CD4-positive, alpha-beta T cell treated with Interferon alpha-2 for 1 hour (primary cell): ENCODE results near the gene VAV2.

Source experiments
- DNase-seq, 2 donors: peaks; one replicate each; pipeline ENCODE4 v3.0.0-alpha.2; 2020 to 2022

VAV2 gene

DNA sequence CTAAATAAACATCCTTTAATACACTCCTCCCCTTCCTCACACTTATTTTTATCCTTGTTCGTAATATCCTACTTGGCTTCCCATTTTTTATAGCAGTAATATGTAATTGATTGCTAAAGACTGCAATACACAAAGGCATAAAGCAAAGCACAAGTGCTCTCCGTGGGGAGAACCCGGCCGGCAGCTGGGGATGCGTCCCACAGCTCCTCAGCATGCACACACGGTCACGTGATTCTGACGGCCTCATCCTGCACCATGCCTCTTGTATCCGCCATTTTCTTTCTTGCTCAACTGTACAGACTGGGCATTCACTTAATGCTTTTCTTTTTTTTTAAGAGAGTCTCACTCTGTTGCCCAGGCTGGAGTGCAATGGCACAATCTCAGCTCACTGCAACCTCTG lies 36.0 kb upstream of the VAV2 start:
- no peak for DNase-seq

DNA sequence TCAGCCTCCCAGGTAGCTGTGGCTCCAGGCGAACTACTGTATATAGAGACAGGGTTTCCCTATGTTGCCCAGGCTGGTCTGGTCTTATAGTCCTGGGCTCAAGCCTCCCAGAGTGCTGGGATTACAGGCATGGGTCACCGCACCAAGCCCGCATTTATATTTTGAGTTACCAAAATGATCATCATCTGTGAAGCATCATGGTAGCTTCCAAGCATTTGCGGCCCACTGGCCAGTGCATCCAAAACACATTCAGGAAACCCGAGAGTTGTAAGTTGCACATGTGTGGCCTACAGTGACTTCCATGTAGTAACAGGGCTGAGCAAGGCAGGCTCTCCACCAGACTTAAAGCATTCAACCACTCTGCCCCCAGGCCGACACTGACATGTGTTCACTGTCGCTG lies 35.4 kb upstream of the VAV2 start:
- DNase-seq = no peak

DNA sequence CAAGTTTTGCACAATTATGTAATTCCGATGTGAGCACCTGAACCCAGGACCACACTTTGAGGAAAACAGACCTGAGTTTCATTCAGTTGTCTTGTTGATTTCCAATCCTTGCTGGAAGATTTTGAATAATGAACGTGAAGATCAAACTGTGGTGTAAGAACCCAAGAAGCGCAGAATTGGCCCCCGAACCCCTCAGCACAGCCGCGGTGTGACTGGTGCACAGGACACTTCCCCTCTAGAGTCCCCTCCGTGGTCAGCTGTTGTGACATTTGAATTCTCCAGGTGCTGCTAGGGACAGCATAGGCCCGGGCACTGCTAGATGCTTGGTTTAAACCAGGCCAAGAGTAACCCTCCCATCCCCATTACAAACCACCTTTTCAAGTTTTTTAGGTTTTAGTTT lies 34.9 kb upstream of the VAV2 start:
- DNase-seq = no peak

DNA sequence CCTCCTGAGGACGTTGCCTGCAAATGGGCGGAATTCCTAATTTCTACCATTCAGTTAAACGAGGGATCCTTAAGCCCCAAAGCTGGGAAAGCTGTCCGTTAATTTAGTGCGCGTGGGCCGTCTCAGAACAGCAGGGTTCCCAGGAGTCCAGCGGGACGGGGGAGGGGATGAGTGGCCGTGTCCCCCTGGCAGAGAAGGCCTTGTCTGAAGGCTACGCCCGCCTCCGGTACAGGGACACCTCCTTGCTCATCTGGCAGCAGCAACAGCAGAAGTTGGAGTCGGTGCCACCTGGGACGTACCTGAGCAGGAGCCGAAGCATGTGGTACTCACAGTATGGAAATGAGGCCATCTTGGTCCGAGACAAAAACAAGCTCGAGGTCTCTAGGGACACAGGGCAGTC lies 34.5 kb upstream of the VAV2 start:
- no peak for DNase-seq

DNA sequence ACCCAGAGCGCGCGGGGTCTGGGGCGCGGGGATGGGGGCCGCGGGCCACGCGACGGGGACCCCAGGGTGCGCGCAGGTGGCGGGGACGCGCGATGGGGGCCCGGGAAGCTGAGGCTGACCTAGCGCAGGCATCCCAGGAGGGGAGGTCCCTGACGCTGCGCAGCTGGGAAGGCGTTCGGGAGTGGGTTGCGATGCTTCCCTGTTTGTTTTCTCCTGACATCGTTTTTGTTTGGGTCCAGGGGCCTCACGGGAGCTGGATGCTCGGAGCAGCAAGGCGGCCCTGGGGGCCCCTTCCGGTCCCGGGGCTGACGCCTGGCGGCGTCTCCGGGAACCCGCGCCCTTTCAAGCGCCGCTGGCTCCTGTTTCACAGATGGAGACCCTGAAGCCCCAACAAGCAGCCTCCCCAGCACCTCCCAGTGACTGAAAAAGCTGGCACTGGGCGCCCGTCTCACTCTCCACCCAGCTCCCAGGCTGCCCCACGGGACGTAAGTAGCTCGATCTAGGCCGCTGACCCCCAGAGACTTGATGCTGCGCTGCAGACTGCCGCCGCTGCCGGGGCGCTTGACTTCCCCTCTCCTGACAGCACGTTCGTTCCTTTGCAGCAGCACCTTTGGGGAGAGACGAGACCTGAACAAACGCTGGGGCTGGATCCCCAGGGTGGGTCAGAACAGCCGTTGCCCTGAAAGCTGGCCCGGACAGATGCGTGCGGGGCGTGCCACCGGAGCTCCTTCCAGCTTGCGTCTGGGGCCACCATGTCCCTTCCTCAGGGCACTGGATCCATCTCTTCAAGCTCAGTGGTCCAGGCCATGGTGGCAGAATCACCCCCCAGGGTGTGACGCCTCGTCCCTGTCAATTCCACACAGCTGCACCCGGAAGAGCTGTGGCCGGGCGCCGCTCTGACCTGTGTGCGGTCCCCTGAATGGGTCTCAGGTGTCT lies 33.8 kb upstream of the VAV2 start:
- peak; percentile 28 to 46 for DNase-seq

DNA sequence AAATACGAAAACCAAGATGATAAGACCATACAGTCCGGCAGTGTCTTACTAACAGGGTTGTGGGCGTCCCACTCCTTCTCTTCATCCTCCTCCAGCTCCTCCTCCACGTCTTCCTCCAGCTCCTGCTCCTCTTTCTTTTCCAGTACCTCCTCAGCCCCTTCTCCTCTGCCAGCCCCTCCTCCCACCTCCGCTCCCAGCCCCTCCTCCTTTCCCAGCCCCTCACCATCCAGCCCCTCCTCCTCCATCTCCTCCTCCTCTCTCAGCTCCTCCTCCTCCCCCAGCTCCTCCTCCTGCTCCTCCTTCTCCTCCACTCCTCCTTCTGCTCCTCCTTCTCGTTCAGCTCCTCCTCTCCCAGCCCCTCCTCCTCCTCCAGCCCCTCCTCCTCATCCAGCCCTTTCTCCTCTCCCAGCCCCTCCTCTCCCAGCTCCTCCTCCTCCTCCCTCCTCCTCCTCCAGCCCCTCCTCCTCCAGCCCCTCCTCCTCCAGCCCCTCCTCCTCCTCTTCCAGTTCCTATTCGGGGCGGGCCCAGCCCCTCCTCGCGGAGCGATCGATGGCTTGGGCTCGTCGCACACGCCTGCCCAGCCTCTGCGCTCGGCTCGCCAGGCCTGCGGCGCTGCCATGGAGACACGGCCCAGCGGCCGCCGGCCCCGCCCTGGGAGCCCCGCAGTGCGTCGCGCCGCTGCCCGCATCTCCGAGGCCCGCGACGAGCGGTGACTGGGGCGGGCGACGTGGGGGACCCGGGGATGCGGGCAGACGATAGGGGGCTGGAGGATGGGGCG lies 32.9 kb upstream of the VAV2 start, which contains the start of gene BRD3OS:
Gene BRD3OS, plus strand, starts transcription at position 654 of the 778 bp plus-strand sequence. CDS start 1,267 bp downstream, outside the sequence.
- DNase-seq = peak; percentile 95 to 96

DNA sequence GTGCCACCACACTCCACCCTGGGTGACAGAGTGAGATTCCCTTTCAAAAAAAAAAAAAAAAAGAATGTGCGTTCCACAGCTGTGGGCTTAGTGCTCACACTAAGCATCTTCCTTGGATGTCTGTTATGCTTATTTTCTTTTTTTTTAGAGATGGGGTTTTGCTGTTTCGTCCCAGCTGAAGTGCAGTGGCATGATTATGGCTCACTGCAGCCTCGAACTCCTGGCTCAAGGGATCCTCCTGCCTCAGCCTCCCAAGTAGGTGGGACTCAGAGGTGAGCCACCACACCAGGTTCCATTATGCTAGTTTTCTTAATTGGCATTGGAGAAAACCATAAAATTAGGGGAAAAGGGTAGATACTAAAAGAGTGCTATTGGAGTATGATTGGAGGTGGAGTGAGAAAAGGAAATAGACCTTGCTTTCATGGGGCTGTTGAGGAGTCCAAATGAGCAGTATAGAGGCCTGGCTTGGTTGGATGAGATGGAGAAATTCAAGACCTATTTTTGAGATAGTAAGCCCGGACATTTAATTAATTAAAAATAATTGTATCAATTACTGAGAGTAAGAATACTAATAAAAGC lies 32.2 kb upstream of the VAV2 start:
- DNase-seq = no peak

DNA sequence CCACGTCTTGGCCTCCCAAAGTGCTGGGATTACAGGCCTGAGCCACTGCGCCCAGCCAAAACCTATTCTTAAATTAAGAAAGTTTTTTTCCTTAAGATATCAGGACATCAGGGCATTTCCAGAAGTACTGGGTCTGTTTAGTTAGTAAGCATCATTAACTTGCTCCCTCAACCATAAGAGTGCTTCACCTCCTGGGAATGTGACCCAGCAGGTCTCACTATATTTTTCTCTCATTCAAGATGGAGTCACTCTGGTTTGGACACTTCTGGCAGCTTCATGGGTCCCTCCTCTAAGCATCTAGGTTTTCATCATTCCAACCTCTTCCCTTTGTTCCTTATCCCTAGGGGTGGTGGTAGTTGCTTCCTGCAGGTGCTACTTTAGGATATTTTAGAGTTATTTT lies 22.8 kb upstream of the VAV2 start:
- no peak for DNase-seq

DNA sequence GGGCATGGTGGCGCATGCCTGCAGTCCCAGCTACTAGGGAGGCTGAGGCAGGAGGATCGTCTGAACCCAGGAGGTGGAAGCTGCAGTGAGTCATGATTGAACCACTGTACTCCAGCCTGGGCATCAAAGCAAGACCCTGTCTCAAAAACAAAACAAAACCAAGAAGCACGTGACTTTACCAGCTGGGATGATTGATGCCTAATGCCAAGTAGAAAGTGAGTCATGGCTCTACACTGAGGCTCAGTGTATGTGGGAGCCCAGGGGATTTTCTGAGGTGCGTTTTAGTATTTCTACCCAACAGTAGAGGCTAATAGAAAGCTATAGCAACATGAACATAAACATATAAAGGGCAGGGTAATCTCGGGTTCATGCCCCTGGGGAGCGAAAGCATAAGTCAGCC lies 19.3 kb upstream of the VAV2 start:
- no peak for DNase-seq

DNA sequence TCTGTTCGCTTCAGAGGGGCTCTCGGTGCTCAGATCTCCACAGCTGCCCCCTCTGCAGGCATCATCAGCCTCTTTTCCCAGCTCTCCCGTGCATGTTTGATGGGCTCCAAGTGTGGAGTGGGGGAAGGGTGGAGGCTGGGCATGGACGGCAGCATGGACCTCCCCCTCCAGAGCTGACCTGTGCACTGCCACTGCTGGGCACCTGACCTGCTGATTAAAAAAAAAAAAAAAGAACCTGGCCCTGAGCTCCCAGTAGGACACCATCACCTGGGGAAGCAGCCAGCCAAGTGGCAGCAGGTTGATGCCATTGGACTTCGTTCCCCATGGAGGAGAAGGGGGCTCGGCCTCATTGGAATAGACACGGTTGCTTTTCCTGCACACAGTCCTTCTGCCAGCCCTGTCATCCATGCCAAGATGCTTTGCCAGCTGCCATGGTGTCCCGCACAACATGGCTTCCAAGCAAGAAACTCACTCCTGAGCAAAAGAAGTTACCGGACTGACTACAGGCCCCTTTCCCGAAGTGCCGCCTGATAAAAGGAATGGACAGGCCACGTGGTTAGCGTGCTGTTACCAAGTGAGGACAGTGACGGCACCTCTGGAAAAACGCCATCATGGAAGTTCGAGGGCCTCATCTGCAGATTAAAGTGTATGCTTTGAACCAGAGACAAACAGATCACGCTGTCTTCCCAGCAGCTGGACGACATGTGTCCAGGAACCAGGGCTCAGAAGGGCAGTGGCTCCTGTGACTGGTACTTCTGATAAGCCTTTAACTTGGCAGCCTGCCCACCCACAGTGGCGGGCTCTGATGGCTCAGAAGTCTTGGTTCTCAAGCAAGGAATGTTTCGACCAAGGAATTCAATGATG lies 18.4 kb upstream of the VAV2 start:
- no peak for DNase-seq

DNA sequence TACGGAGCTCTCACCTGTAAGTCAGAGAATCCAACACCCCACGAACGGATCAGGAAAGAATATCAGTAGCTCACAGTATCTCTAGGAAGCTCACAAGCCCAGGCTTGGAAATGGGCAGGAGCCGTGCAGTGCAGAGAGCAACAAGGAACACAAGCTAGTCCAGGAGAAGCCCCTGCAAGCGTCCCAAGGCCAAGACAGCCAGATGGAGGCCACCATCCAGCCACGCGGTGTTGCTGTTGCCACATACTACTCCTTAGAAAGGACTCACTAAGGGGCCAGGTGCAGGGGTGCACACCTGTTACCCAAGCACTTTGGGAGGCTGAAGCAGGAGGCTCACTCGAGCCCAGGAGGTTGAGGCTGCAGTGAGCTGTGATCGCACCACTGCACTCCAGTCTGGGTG lies 15.4 kb upstream of the VAV2 start:
- DNase-seq = no peak

DNA sequence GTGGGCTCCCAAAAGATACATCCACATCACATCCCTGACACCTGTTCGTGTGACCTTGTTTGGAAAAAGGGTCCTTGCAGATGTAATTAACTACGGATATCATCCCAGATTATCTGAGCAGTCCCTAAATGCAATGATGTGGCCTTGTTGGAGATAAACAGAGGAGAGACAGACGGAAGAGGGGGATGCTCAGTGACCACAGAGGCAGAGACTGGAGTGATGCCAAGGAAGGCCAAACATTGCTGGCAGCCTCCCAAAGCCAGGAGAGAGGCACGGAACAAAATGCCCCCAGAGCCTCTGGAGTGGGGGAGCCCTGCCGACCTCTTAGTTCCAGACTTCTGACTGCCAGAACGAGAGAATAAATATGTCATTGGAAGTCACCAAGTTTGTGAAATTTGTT lies 15.0 kb upstream of the VAV2 start:
- no peak for DNase-seq

DNA sequence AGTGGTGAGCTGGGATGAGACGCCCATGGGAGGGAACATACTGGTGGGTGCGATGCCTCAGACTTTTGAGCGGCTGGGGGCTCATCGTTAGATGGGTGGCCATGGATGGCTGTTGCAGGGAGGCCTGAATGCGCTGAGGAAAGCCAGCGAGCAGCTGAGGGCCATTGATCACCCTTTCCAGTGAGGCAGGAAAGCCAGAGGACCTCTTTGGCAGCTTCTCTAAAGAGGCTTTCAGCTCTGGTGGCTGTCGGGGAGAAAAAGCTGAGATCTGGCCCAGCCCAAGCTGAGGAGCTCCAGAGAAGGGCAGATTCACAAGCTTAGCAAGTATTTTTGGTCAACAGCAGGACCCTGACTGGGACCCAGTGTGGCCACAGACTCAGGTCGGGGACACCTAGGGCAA lies 13.3 kb upstream of the VAV2 start:
- DNase-seq = no peak

DNA sequence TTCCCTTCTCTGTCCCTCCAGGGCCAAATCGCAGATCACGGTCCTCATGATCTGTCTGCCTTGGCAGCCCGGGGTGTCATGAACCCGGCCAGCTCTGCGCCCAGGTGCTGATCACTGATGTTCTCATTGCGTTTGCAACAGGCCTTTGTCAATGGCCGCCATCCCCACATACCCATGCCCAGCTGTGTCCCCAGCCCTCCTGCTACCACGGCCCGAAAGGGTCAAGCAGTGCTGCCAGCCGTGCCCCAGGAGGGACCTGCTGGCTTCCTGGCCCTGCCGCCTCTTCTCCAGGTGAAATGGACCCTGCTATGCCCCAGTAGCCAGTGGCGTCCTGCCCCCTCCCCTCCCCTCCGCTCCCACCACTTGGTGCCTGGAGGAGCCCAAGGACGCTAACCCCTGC lies 12.8 kb upstream of the VAV2 start:
- DNase-seq = no peak

DNA sequence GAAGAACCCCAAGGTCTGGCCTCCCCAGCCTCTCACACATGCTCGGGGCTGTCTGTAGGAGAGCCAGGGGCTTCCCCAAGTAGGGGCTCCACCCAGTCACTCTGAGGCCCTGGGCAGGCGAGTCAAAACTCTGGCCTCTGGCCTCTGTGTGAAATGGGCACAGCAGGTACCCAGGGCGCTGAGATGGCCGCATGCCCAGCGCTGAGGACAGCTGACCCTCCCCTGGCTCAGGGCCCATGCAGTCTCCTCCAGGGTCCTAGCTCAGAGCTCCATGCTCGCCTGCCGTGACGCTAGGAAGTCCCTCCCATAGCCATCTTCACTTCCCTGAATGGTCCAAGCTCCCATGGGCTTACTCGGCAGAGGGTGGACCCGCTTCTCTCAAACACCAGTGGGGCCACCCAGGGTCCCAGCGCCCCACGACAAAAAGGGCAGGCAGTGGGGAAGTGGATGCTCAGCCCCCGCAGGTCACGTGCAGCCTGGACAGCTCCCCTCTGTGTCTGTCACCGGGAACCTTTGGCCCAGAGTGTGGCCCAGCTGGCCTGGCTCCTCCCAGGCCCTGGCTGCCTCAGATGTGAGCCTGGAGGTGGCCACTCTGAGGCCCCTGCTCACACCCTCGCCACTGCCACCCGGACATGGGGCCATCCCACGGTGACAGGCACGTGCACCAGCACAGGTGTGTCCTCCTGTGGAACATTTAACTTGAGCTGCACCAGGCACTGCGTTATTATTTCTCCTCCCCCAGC lies 12.2 kb upstream of the VAV2 start:
- no peak for DNase-seq

DNA sequence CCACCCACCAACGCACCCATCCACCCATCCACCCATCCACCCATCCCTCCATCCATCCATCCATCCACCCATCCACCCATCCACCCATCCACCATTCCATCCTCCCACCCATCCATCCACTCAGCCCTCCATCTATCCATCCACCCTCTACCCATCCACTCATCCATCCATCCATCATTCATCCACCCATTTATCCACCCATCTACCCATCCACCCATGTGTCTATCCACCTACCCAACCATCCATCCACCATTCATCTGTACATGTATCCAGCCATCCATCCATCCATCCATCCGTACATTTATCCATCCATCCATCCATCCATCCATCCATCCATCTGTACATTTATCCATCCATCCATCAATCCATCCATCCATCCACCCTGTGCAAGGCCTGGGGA lies 11.1 kb upstream of the VAV2 start:
- DNase-seq = no peak

DNA sequence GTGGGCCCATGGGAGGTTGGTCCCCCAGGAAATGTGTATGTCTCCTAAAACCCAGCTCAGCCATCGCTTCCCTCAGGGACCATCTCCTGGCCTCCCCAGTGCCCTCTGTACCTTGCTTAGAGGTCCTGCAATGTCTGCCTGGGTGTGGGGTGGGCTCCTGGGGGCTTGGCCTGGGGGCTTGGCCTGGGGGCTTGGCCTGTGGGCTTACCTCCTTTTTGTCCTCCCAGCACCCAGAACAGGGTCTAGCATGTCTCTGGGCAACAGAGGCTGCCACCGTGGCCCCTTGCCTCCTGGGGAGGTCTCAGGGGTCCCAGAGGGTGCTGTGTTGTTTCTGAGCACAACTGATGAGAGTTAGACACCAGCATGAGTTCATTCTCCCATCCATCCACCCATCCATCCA lies 10.7 kb upstream of the VAV2 start:
- no peak for DNase-seq

DNA sequence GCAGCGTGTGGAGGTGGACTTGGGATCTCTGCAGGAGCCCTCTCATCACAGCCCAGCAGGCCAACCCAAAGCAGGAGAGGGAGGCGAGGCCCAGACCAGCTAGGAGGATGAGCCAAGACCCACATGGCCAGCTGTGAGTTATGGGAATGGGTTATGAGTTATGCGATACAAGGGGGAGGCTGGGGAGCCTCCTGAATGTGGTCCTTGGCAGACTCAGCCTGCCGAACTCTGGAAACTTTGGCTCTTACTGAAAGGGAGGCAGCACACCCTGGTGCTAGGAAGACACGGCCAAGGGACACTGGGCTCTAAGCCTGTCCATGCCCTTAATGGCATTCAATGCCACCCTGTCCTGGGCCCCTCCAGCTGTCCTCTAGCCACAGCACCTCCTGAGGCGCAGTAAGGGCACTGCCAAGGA lies 7.7 kb upstream of the VAV2 start:
- DNase-seq = no peak

DNA sequence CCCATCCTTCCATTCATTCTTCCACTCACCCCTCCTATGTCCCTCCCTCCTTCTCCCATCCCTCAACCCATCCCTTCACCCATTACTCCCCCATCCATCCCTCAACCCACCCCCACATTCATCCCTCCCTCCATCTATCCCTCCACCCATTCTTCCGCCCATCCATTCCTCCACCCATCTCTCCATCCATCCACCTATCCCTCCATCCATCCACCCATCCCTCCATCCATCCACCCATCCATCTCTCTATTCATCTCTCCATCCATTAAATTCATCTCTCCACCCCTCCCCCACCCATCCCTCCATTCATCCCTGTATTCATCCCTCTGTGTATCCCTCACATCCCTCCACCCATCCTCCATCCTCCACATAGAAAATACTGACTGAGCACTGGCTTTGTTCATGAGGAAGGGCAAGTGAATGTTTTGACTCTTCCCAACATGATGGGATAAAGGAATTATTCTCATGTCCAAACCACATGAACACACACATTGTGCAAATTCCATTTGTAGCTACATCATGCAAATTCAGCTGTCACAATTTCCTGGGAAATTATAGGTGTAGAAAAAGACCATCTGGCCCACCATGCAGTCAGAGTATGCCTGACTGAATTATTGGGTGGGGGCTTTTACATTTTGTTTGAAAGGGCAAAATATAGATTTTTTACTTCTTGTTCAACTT lies 6.9 kb upstream of the VAV2 start:
- DNase-seq = no peak

DNA sequence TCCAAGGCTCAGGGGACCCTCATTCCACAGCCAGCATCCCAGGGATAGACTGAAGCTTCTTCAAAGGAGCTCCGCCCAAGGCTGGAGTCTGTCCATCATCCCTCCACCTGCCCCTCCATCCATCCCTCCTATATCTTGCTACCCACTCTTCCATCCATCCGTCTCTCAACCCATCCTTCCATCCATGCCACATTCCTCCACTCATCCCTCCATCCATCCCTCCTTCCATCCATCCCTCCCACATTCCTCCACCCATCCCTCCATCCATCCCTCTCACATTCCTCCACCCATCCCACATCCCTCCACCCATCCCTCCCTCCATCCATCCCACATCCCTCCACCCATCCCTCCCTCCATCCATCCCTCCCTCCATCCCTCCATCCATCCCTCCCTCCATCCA lies 5.5 kb upstream of the VAV2 start:
- no peak for DNase-seq
